HG03342 (cell line): ENCODE results near the gene RASSF5.

Experiments used
- ATAC-seq: cut with Tn5 transposase; IDR thresholded peaks from one replicate; pipeline ENCODE4 v1.9.1; 2021; ENCODE audit warnings: mild to moderate bottlenecking, moderate library complexity; ENCODE audit not compliant: unreplicated experiment

RASSF5 gene

DNA sequence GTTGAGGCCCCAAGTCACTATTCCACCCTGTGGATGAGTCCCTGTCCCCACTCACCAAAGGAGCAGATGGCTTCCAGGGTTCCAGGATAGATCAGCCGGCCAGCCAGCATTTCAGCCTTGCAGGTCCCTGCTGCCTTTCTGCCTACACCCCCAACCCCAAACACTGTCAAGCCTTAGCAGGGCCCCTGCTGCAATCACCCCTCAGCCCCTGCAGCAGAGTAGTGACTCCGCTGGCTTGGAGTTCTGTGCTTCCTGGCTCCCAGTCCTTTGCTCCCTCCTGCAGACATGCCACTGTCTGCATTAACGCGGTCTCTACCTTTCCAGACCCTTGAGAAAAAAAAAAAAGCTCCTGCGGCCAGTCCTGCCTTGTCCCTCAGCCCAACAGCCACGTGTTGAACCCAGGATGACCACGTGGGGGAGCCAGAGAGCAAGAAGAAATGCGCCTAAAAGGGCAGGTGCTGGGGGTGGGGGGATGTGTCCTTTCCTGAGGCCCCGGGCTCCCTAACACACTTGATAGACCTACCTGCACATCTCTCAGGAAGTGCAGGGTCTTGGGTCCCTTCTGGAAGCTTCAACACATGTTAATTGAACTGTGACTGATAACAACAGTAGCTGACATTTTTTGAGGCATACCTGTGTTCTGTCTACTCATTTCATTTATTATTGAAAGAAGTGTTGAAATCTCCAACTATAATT, 37.4 kb downstream of the RASSF5 start:
- no peak for ATAC-seq

GRCh38 chr1:206545351-206545750, 38.0 kb downstream of the RASSF5 start:
- ATAC-seq, result no peak

DNA sequence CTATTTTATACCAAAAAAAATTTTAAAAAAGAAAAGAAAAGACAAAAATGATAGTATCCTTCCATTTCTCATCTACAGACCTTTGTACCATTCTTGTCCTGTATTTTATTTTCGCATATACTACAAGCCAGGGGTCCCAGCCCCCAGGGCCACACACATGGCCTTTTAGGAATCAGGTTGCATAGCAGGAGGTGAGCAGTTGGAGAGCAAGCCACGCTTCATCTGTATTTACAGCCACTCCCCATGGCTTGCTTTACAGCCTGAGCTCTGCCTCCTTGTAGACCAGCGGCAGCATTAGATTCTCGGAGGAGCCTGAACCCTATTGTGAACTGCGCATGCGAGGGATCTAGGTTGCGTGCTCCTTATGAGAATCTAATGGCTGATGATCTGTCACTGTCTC, 39.8 kb downstream of the RASSF5 start:
- ATAC-seq, result no peak

DNA sequence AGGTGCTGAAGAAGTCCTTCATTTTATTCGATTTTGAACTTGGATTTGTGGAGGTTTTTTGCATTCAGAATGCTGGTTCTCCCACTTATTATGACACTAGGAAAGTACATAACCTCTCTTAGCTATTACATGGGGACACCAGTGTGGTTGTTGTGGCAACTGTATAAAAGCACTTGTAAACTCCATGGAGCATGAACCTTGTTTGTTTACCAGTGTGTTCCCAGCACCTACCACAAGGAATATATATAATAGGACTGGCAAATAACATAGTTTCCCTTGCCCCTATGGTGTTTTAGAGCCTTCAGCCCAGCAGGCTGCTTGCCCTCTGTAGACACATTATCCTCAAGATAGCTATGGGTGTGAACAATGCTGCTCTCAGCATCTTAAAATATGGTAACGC, 43.1 kb downstream of the RASSF5 start:
- no peak for ATAC-seq

- no peak for ATAC-seq
Measured at GRCh38 chr1:206551296-206551985, 44.1 kb downstream of the RASSF5 start.

DNA sequence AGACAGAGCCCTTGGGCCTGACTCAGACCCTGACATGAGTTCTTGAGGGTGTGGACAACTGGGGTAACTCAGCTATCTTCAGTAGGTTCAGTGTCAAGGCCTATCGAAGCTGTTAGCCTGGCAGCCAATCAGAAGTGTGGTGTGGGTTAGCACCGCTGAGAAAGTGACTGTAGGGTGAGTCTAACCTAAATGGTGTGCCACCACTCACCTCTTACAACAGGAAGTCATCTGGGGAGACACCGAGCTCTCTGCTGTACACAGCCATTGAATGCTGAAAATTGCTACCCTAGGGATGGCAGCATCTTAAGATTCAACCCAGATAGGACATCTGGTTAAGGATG, 44.6 kb downstream of the RASSF5 start:
- no peak for ATAC-seq

GRCh38 chr1:206554211-206554610, 46.9 kb downstream of the RASSF5 start:
- ATAC-seq, result no peak

DNA sequence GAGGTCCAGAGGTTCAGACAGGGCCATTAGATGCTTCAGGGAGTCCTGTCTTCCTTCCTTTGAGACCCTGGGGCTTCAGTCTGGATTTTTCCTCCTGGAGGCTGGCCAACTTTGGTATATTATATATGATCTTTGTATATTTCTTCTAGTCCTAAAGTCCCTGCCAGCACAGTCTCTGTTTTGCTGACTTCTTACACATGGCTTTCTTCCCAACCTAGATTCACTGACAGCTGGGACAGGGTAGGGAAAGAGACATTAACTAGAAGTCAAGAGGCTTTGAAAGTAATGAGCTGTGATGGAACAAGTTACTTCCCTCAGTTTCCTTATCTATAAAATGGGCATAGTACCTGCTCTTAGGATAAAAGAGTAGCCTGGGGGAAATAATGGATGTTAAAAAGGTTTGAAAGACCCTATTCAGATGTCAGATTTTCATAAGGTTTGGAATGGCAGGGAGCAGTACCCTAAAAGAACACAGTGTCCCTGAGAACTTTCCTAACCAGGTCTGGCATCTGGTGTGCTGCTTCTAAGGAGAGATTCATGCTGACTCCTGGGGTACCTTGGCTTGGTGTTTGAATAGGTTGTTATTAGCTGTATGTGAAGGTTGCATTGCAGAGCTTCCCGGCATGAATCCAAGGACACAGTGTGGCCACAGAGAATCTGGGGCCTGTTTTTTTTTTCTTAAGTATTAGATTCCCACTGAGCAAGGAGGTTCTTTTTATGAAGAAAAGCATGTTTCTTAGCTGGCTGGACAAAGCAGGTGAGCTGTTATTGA, 47.6 kb downstream of the RASSF5 start:
- ATAC-seq, result no peak

- no peak for ATAC-seq
Measured at GRCh38 chr1:206555473-206555935, 48.2 kb downstream of the RASSF5 start.

DNA sequence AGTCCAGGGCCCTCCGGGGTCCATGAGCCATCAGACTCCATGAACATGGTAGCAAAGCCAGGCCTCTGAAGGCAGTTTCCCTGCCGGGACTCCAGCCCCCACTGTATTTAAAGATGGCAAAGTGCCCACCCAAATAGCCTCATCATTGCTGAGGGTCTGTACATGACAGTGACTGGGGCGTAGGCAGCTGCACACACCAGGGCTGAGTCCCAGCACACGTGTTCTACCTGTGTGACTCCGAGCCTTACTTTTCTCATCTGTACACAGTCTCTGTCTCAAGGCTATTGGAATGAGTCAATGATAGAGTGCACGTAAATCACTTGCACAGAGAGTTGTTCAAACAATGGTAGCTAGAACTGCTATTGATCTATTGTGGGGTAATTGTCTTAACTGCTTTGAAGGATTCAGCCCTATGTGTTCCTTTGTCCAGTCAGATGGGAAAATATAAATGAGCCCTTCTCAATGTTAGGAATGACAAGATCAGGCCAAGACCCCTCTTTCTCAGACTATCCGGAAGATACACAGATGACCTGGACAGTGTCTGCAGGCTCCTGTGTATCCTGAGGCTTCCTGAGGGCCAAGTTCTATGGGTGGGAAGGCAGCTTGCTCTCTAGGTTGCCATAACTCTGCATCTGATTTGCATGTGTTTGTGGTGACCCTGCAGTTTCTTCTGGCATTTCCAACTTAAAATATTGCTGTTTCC, 48.9 kb downstream of the RASSF5 start:
- ATAC-seq, result peak; percentile 26

DNA sequence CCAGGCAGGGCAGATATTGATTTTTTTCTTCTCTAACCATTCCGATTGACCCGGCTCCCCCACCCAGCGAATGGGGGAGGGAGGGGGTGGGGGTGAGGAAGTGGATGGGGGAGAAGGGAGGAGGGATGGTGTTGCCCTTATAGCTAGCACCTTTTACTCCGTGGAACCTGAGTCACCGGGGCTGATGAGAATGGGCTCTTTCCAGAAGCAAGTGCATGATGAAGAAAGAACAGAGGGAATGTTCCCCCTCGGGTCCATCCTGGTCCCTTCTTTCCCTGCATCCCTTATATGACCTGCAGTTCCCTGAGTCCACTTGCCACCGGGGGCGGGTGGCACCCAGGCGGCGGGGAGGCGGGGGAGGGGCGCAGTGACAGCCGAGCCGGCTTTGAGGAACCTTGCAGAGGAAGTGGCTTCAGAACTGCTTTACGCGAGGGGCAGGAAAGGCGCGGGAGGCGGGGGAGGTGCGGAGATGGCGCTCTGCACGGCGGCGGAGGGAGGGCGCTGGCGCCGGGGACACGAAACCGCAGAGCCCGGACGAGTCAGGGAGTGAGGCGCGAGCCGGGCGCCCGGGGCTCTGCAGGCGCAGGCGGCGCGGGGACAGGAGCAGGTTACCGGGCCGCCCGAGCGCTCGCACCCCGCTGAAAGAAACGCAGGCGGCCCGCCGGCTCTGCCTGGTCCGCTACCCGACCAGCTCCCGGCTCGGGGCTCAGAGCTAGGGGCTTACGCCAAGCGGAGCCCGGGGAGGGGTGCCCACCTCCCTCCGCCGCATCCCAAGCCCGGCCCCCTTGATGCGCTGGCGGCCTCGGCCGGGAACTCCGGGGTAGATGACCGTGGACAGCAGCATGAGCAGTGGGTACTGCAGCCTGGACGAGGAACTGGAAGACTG, 49.7 kb downstream of the RASSF5 start:
- peak; percentile 47 for ATAC-seq

GRCh38 chr1:206557636-206558473, 50.5 kb downstream of the RASSF5 start:
- no peak for ATAC-seq

DNA sequence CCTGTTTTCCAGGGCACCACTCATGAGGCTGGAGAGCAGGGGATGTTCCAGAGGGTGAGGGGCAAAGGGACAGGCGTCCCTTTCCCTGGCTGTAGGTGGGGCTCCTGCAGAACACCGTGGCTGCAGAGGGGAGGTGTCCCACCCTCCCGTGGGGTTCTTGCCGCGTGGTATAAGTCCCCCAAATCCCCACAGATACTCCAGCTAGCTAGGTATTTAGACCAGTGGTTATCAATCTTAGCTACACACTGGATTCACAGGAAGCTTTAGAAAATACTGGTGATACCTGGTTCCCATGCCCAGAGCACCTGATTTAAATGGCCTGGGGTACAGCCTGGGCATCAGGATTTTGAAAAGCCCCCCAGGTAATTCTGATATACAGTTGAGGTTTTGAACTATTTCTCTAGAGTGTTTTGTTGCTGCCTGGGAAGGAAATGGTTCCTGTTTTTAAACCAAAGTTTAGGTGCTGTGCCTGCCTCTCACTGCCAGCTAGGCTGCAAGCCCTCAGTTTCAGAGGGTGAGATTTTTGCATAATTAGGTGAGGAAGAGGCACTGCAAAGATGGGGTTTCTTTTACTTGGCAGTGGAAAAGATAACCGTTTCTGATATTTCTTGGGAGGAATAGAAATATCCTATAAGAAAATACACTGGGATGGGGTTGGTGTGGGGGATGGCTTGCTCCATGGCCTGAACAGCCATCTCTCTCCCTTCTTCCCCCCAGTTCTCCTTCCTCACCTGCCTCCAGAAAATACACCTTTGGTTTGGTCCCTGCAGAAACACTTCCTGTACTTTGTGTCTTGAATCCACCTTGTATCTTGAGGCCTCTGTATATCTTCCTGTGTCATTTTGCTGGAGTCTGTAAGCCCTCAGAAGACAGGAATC, 51.7 kb downstream of the RASSF5 start:
- ATAC-seq, result no peak

DNA sequence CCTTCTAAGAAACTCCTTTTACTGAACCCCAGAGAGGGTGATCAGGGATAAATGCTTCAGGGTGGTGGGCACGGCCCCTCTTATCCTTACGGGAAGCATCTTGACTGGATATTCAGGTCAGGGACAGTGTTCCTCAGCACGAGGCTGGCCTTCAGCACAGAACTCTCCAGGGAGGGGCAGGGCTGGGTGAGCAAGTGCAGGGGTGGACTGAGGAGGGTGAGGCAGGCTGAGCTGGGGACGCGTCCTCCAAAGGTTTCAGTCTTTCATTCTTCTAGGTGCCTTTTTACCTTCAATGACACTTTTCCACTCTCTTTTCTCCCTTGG, 52.3 kb downstream of the RASSF5 start:
- no peak for ATAC-seq

DNA sequence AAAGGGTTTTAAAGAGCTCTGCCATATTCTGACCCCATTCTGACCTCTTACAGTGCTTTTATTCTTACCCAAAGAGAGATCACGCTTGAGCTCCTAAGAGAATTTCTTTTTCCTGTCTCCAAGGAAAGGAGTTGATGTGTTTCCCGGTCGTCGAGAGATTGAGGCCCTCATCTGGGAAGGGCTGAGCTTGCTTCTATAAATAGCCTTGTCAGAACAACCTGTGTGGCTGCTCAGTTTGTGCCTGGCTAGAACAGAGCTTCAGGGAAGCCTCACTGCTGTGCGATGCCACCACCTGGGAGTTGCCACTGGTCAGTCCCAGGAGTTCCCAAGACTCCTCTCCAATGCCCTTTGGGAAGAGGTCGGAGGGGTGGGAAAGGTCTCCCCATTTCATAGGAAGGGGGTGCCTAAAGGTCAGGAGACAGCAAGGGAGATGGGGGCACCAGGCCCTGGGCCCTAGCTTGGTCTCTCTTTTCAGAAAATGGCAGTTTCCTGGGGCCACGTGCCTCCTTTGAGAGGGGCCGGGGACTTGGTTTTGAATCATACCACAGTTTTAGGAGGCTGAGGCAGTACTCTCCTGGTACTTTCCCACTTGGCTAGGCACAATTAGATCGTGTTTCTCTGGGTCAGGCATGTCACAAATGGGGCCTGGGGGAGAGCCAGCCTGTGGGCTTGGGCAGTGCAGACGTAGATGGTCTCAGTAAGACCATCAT, 52.8 kb downstream of the RASSF5 start:
- ATAC-seq, result no peak

GRCh38 chr1:206563367-206564207, 56.3 kb downstream of the RASSF5 start:
- ATAC-seq, result peak; percentile 45

- ATAC-seq, result no peak
Measured at GRCh38 chr1:206565995-206566394, 58.7 kb downstream of the RASSF5 start.
